PC-9 (cell line): ENCODE results near the gene NHS. TPM values are rescaled to one million over a fixed set of nuclear protein-coding genes. Genes with fewer than 3 reads are reported as not detected.

Source experiments
- BruUV-seq: library from RNA; stranded (reverse); fragments of 400-500 nt; replicated peaks from 2 replicates; lab custom pipeline; 2021; lab: Mats Ljungman, UMichigan
- CTCF ChIA-PET: fragments of 300-600 bp; sonication (Branson Sonifier 250); formaldehyde crosslinking; loops from one replicate; lab custom pipeline; 2022; ENCODE audit warnings: antibody characterized with exemption; lab: Charles Lee
- POLR2A ChIA-PET: fragments of 300-600 bp; sonication (Branson Sonifier 250); formaldehyde crosslinking; loops from one replicate; lab custom pipeline; 2022; ENCODE audit warnings: antibody characterized with exemption; ENCODE audit not compliant: unreplicated experiment; lab: Charles Lee
- DNase-seq, 2 experiments: peaks; one replicate each; pipeline versions ENCODE4 v3.0.0 to v3.0.0-alpha.2; 2015 to 2022; ENCODE audit warnings: mixed read lengths in 1 of 2
- H2AFZ ChIP-seq: fragments of 200-600 bp; sonication (generic); 2 replicates; pipeline ENCODE4 v1.8.1; 2017; ENCODE audit warnings: antibody characterized with exemption
- H3F3A ChIP-seq: fragments of 200-600 bp; sonication (generic); 2 replicates; pipeline ENCODE4 v1.8.1; 2017; ENCODE audit warnings: antibody characterized with exemption, mild to moderate bottlenecking, low read depth; ENCODE audit not compliant: insufficient read depth
- H3K27ac ChIP-seq: fragments of 200-600 bp; sonication (generic); 2 replicates; pipeline ENCODE4 v1.6.1; 2016; ENCODE audit warnings: mixed run types
- H3K27me3 ChIP-seq: fragments of 200-600 bp; sonication (generic); 2 replicates; pipeline ENCODE4 v1.6.1; 2016; ENCODE audit warnings: low read depth, mixed run types; ENCODE audit not compliant: insufficient read depth
- H3K36me3 ChIP-seq: fragments of 200-600 bp; sonication (generic); 2 replicates; pipeline ENCODE4 v1.6.1; 2016; ENCODE audit warnings: low read depth, mixed run types
- H3K4me1 ChIP-seq: fragments of 200-600 bp; sonication (generic); replicated peaks from 2 replicates; pipeline ENCODE4 v1.6.1; 2016; ENCODE audit warnings: mixed run types; ENCODE audit not compliant: insufficient read depth
- H3K4me2 ChIP-seq: fragments of 200-600 bp; sonication (generic); 2 replicates; pipeline ENCODE4 v1.6.1; 2017; ENCODE audit warnings: mixed run types
- H3K4me3 ChIP-seq: fragments of 200-600 bp; sonication (generic); 2 replicates; pipeline ENCODE4 v1.6.1; 2016; ENCODE audit warnings: mixed run types
- H3K79me2 ChIP-seq: fragments of 200-600 bp; sonication (generic); 2 replicates; pipeline ENCODE4 v1.6.1; 2017; ENCODE audit warnings: low read depth, mixed run types
- H3K9me2 ChIP-seq: fragments of 200-600 bp; sonication (generic); 2 replicates; pipeline ENCODE4 v1.8.1; 2017; ENCODE audit warnings: mild to moderate bottlenecking; ENCODE audit not compliant: insufficient read depth
- H3K9me3 ChIP-seq: fragments of 200-600 bp; sonication (generic); 2 replicates; pipeline ENCODE4 v1.8.1; 2016; ENCODE audit warnings: low read depth; ENCODE audit not compliant: insufficient read depth
- H4K20me1 ChIP-seq: fragments of 200-600 bp; sonication (generic); 2 replicates; pipeline ENCODE4 v1.8.1; 2017; ENCODE audit not compliant: insufficient read depth
- EZH2 ChIP-seq: fragments of 200-600 bp; sonication (generic); IDR thresholded peaks from 2 replicates; pipeline ENCODE4 v1.8.0; 2017; ENCODE audit warnings: antibody characterized with exemption, low read depth
- intact Hi-C: fragments of 100-400 bp; cut with micrococcal nuclease; formaldehyde crosslinking; loops from one replicate; pipeline ENCODE4 v1.10.0; 2022; ENCODE audit not compliant: unreplicated experiment
- total RNA-seq: library from RNA; stranded (reverse); gene quantifications from 2 replicates; pipeline ENCODE4 v1.2.3, GENCODE V29; 2021
- TF ChIP-seq, protein P1 (sequence below): fragments of 200-600 bp; sonication (generic); conservative IDR thresholded peaks from 2 replicates; pipeline ENCODE4 v1.6.1; 2017; ENCODE audit warnings: mixed run types, antibody characterized with exemption, mild to moderate bottlenecking, moderate library complexity

Gene NHS
- total RNA-seq, 1 experiment from 2014 or later, result 6.7 TPM

DNA sequence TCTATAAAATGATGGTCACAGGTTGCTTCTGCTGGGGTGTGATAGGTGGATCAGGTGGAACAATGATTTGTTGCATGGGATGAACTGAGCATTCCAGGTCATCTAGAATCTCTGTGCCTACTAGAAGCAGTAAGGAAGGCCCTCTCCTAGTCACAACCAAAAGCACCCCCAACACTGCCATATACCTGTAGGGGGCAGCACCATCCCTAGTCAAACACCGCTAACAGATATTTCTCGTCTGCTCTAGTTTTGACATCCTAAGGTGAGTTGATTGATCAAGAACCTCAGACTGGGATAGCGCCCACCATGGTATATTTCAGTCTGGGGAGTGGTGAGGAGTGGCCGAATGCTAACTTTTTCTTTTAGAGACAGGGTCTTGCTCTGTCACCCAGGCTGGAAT is 160.2 kb downstream of the NHS start:
- intact Hi-C loops, result no loop called here
- CTCF ChIA-PET, result no interaction called here
- POLR2A ChIA-PET, result no interaction called here

GRCh38 chrX:17537723-17538243 is 162.8 kb downstream of the NHS start:
- Histone ChIP-seq H3K79me2 (no peaks in the 10 kb centered on the region), H3K27me3 (no peaks in the 10 kb centered on the region), H2AFZ (no peak overlapping the region), H3K4me1 (no peaks in the 10 kb centered on the region), H4K20me1 (no peaks in the 10 kb centered on the region), H3K9me2 (no peaks in the 10 kb centered on the region), H3F3A (no peaks in the 10 kb centered on the region), H3K4me3 (no peak overlapping the region), H3K4me2 (no peak overlapping the region), H3K9me3 (no peaks in the 10 kb centered on the region), H3K27ac (no peak overlapping the region), H3K36me3 (no peaks in the 10 kb centered on the region)
- intact Hi-C loops, result no loop called here
- POLR2A ChIA-PET, result no interaction called here
- DNase-seq, result no peak
- no peak for TF ChIP-seq EZH2
- TF ChIP-seq, protein P1, sequence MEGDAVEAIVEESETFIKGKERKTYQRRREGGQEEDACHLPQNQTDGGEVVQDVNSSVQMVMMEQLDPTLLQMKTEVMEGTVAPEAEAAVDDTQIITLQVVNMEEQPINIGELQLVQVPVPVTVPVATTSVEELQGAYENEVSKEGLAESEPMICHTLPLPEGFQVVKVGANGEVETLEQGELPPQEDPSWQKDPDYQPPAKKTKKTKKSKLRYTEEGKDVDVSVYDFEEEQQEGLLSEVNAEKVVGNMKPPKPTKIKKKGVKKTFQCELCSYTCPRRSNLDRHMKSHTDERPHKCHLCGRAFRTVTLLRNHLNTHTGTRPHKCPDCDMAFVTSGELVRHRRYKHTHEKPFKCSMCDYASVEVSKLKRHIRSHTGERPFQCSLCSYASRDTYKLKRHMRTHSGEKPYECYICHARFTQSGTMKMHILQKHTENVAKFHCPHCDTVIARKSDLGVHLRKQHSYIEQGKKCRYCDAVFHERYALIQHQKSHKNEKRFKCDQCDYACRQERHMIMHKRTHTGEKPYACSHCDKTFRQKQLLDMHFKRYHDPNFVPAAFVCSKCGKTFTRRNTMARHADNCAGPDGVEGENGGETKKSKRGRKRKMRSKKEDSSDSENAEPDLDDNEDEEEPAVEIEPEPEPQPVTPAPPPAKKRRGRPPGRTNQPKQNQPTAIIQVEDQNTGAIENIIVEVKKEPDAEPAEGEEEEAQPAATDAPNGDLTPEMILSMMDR, result no peak
- BruUV-seq, result no TSS peak
- CTCF ChIA-PET, result no interaction called here

More for the DNA sequence above, 160.2 kb downstream of the NHS start:
- no peak overlapping the region for H2AFZ ChIP-seq
- no peak overlapping the region for H3K27ac ChIP-seq
- DNase-seq, result no peak
- no peaks in the 10 kb centered on the region for H3K27me3 ChIP-seq
- H3K79me2 ChIP-seq, result peaks cover 5% of the 10 kb centered on the region; the same call in 1 of the 2 replicates
- no peak for TF ChIP-seq EZH2
- TF ChIP-seq, protein P1, result peak; percentile 59
- no peak overlapping the region for H3K4me2 ChIP-seq
- H4K20me1 ChIP-seq, result no peaks in the 10 kb centered on the region
- H3F3A ChIP-seq, result no peaks in the 10 kb centered on the region
- no TSS peak for BruUV-seq
- H3K9me2 ChIP-seq, result no peaks in the 10 kb centered on the region
- H3K4me3 ChIP-seq, result no peak overlapping the region
- H3K36me3 ChIP-seq, result no peaks in the 10 kb centered on the region
- H3K4me1 ChIP-seq, result no peaks in the 10 kb centered on the region
- H3K9me3 ChIP-seq, result no peaks in the 10 kb centered on the region

- Histone ChIP-seq H3K9me2 (no peaks in the 10 kb centered on the region), H3K36me3 (no peaks in the 10 kb centered on the region), H3K4me3 (no peak overlapping the region), H2AFZ (no peak overlapping the region), H3K27ac (no peak overlapping the region), H3K27me3 (no peaks in the 10 kb centered on the region), H3K79me2 (no peaks in the 10 kb centered on the region), H3F3A (peaks cover 6% of the 10 kb centered on the region; the same call in 1 of the 2 replicates), H3K9me3 (no peaks in the 10 kb centered on the region), H3K4me1 (peaks cover 7% of the 10 kb centered on the region), H3K4me2 (no peak overlapping the region), H4K20me1 (no peaks in the 10 kb centered on the region)
- ChIA-PET CTCF (no interaction called here), POLR2A (no interaction called here)
- TF ChIP-seq, protein P1, result no peak
- no peak for TF ChIP-seq EZH2
- BruUV-seq, result no TSS peak
- DNase-seq, result no peak
- intact Hi-C loops, result no loop called here
Measured at GRCh38 chrX:17542123-17542522, 167.1 kb downstream of the NHS start.
